Measurements from ENCODE around the gene IFNL3. TPM values are rescaled to one million over a fixed set of nuclear protein-coding genes. Genes with fewer than 3 reads are reported as not detected.

IFNL3 gene
- total RNA-seq, 3 donors from 2014 or later (not counting 1 experiment from before 2014, with no cell fraction given), result not detected

DNA sequence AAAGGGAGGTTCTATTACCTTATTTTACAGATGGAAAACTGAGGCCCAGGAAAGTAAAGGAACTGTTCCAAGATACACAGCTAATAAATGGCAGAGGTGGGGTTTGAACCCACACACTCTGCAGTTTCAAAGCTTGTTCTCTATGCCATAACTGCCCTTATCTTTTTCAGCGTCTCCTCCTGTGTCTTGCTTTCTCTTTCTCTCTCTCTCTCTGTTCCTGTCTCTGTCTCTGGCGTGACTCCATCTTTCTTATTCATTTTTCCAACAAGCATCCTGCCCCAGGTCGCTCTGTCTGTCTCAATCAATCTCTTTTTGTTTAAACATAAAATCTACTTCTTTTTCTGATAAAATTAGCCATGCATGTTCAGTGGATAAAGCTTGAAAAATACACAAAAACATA, 7.0 kb upstream of the IFNL3 start:
- Histone ChIP-seq H3K36me3 (ENCODE audit: control insufficient read depth, insufficient read depth, low read length) (no peaks in the 10 kb centered on the region), H3K27me3 (ENCODE audit: control insufficient read depth, insufficient read depth, low read length) (peaks cover 17% of the 10 kb centered on the region), H3K4me3 (ENCODE audit: low read length) (no peak overlapping the region), H3K27ac (ENCODE audit: low read length) (no peak overlapping the region), H3K9me3 (ENCODE audit: control insufficient read depth, insufficient read depth, low read length) (no peaks in the 10 kb centered on the region), H3K4me1 (ENCODE audit: control insufficient read depth, insufficient read depth, low read length) (peaks cover 13% of the 10 kb centered on the region)
- 35% methylated on average over 3 of the region's 3 CpGs for WGBS (ENCODE audit: insufficient coverage)
- no peak overlapping the region for H3K27ac Mint-ChIP-seq
- DNase-seq (no peak), ATAC-seq (no peak)
- H3K4me1 Mint-ChIP-seq, result no peaks in the 10 kb centered on the region
- peaks cover 12 to 13% of the 10 kb centered on the region in 2 donors for H3K27me3 Mint-ChIP-seq (ENCODE audit: low read depth in 2 of 2)
- intact Hi-C loops (cut with micrococcal nuclease), result no loop called here
- H3K4me3 Mint-ChIP-seq, result no peak overlapping the region
- TF ChIP-seq CTCF (IDR thresholded peaks at IDR 0.05), result no peak
- H3K9me3 Mint-ChIP-seq, result no peaks in the 10 kb centered on the region
- H3K36me3 Mint-ChIP-seq, result no peaks in the 10 kb centered on the region

GRCh38 chr19:39251081-39251480, 6.3 kb upstream of the IFNL3 start:
- peaks cover 12 to 13% of the 10 kb centered on the region in 2 donors for H3K27me3 Mint-ChIP-seq (ENCODE audit: low read depth in 2 of 2)
- intact Hi-C loops (cut with micrococcal nuclease), result no loop called here
- WGBS (ENCODE audit: insufficient coverage), result 90% methylated on average over 5 of the region's 5 CpGs
- H3K4me1 ChIP-seq (ENCODE audit: control insufficient read depth, insufficient read depth, low read length), result peaks cover 14% of the 10 kb centered on the region
- H3K4me3 Mint-ChIP-seq, result no peak overlapping the region
- H3K27me3 ChIP-seq (ENCODE audit: control insufficient read depth, insufficient read depth, low read length), result peaks cover 17% of the 10 kb centered on the region
- no peak for DNase-seq
- H3K4me1 Mint-ChIP-seq, result no peaks in the 10 kb centered on the region
- no peaks in the 10 kb centered on the region for H3K9me3 Mint-ChIP-seq
- H3K4me3 ChIP-seq (ENCODE audit: low read length), result no peak overlapping the region
- H3K9me3 ChIP-seq (ENCODE audit: control insufficient read depth, insufficient read depth, low read length), result no peaks in the 10 kb centered on the region
- H3K27ac ChIP-seq (ENCODE audit: low read length), result no peak overlapping the region
- H3K36me3 ChIP-seq (ENCODE audit: control insufficient read depth, insufficient read depth, low read length), result no peaks in the 10 kb centered on the region
- H3K27ac Mint-ChIP-seq, result no peak overlapping the region
- H3K36me3 Mint-ChIP-seq, result no peaks in the 10 kb centered on the region
- no peak for ATAC-seq
- TF ChIP-seq CTCF (IDR thresholded peaks at IDR 0.05), result no peak

- no peak for ATAC-seq
- intact Hi-C loops (cut with micrococcal nuclease), result no loop called here
- H3K27ac ChIP-seq (ENCODE audit: low read length), result no peak within 1 kb of the TSS
Observed at GRCh38 chr19:39248806-39249205, 4.0 kb upstream of the IFNL3 start, which contains the start of gene IFNL4. Gene IFNL4 (minus strand): TSS chr19:39248856.

More at GRCh38 chr19:39248806-39249205, 4.0 kb upstream of the IFNL3 start, which contains the start of gene IFNL4:
- H3K4me3 Mint-ChIP-seq, result no peak within 1 kb of the TSS
- Histone ChIP-seq H3K27me3 (ENCODE audit: control insufficient read depth, insufficient read depth, low read length) (peaks cover 17% of the 10 kb centered on the region), H3K9me3 (ENCODE audit: control insufficient read depth, insufficient read depth, low read length) (no peaks in the 10 kb centered on the region), H3K4me3 (ENCODE audit: low read length) (no peak within 1 kb of the TSS), H3K4me1 (ENCODE audit: control insufficient read depth, insufficient read depth, low read length) (peaks cover 14% of the 10 kb centered on the region), H3K36me3 (ENCODE audit: control insufficient read depth, insufficient read depth, low read length) (no peaks in the 10 kb centered on the region)
- no peaks in the 10 kb centered on the region for H3K36me3 Mint-ChIP-seq
- no peak for TF ChIP-seq CTCF (IDR thresholded peaks at IDR 0.05)
- H3K9me3 Mint-ChIP-seq, result no peaks in the 10 kb centered on the region
- WGBS (ENCODE audit: insufficient coverage), result 82% methylated on average over 13 of the region's 13 CpGs
- no peak within 1 kb of the TSS for H3K27ac Mint-ChIP-seq
- no peak for DNase-seq
- no peaks in the 10 kb centered on the region for H3K4me1 Mint-ChIP-seq
- peaks cover 12 to 13% of the 10 kb centered on the region in 2 donors for H3K27me3 Mint-ChIP-seq (ENCODE audit: low read depth in 2 of 2)

All from natural killer cell (primary cell).